HG03135 (cell line): ENCODE results near the gene FARS2.

Experiments
- ATAC-seq: cut with Tn5 transposase; IDR thresholded peaks from one replicate; pipeline ENCODE4 v1.9.1; 2021; ENCODE audit warnings: mild to moderate bottlenecking, moderate library complexity; ENCODE audit not compliant: unreplicated experiment

Gene FARS2

DNA sequence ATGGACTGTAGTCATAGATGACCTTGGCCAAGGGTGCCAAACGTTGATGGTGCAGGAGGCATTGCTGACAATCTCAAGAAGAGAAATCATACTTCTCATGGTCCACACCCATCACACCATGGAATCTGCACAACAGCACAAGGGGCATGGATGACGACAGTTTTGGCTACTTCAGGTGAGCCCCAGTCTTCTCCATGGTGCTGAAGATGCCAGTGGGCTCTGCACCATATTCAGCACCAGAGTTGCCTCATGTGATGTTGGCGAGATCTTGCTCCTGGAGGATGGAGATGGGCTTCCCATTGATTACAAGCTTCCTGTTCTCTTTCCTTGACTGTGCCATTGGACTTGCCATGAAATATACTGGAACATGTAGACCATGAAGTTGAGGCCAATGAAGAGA is 556.6 kb downstream of the FARS2 start:
- ATAC-seq = no peak

DNA sequence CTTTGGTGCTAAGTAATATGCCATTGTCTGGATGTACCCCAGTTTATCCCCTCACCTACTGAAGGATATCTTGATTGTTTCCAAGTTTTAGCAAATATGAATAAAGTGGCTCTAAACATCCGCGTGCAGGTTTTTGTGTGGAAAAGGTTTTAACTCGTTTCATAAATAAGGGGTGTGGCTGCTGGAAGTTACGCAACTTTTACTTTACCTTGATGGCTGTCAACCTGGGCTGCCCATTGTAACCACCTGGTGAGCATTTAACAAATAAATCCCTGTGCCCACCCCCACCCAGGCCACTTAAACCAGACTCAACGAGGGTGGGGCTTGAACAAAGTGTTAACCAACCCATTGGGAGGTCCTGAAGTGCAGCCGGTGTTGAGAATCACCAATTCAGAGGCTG is 557.6 kb downstream of the FARS2 start:
- ATAC-seq = no peak
